ENCODE measurements around the gene TRMT10B. TPM values are rescaled to one million over a fixed set of nuclear protein-coding genes. Genes with fewer than 3 reads are reported as not detected.
A peak's percentile ranks its signal among the peaks of the same experiment; 100 is the strongest.
"Not testable (repeated sequence)": the region's sequence is repeated elsewhere in the genome, so short reads cannot be mapped to it uniquely, and the experiment has no call there.

TRMT10B gene
- total RNA-seq, 6 experiments from 2014 or later: 2.1 to 3.1 (median 2.6) TPM

GRCh38 chr9:37751186-37751585 is 2.4 kb upstream of the TRMT10B start:
- Mint-ChIP-seq H3K27ac (no peak overlapping the region), H3K4me1 (ENCODE audit: low read depth) (peaks cover 28% of the 10 kb centered on the region), H3K9me3 (peaks cover 6% of the 10 kb centered on the region; the same call in 1 of the 2 replicates), H3K36me3 (ENCODE audit: low read depth) (peaks cover 9% of the 10 kb centered on the region), H3K4me3 (no peak overlapping the region), H3K27me3 (ENCODE audit: insufficient read depth) (peaks cover 3% of the 10 kb centered on the region)
- no peak for TF ChIP-seq CTCF (IDR thresholded peaks at IDR 0.05)
- DNase-seq: no peak

- peaks cover 26% of the 10 kb centered on the region for H3K4me1 Mint-ChIP-seq (ENCODE audit: low read depth)
- H3K27me3 Mint-ChIP-seq (ENCODE audit: insufficient read depth); H3K4me3 Mint-ChIP-seq; H3K27ac Mint-ChIP-seq; H3K36me3 Mint-ChIP-seq (ENCODE audit: low read depth); H3K9me3 Mint-ChIP-seq; DNase-seq: not testable (repeated sequence)
Observed at GRCh38 chr9:37751704-37752103, 1.9 kb upstream of the TRMT10B start.

- H3K36me3 Mint-ChIP-seq (ENCODE audit: low read depth); DNase-seq; H3K27ac Mint-ChIP-seq; H3K27me3 Mint-ChIP-seq (ENCODE audit: insufficient read depth); H3K9me3 Mint-ChIP-seq; H3K4me3 Mint-ChIP-seq: not testable (repeated sequence)
- H3K4me1 Mint-ChIP-seq (ENCODE audit: low read depth): peaks cover 22% of the 10 kb centered on the region
Observed at GRCh38 chr9:37752112-37752511, 1.5 kb upstream of the TRMT10B start.

GRCh38 chr9:37752642-37753488 is 740 bp upstream of the TRMT10B start:
- Mint-ChIP-seq H3K27me3 (ENCODE audit: insufficient read depth) (peaks cover 3% of the 10 kb centered on the region), H3K4me3 (peak overlapping the region; percentile 89), H3K4me1 (ENCODE audit: low read depth) (peaks cover 14% of the 10 kb centered on the region), H3K36me3 (ENCODE audit: low read depth) (peaks cover 9% of the 10 kb centered on the region), H3K9me3 (peaks cover 6% of the 10 kb centered on the region; the same call in 1 of the 2 replicates), H3K27ac (no peak overlapping the region)
- TF ChIP-seq CTCF (IDR thresholded peaks at IDR 0.05): no peak
- no peak for DNase-seq

GRCh38 chr9:37758747-37759146 is 5.1 kb downstream of the TRMT10B start:
- H3K27ac Mint-ChIP-seq: no peak overlapping the region
- peaks cover 8% of the 10 kb centered on the region for H3K36me3 Mint-ChIP-seq (ENCODE audit: low read depth)
- peaks cover 3% of the 10 kb centered on the region for H3K27me3 Mint-ChIP-seq (ENCODE audit: insufficient read depth)
- H3K4me1 Mint-ChIP-seq (ENCODE audit: low read depth): peaks cover 33% of the 10 kb centered on the region
- no peak for TF ChIP-seq CTCF (IDR thresholded peaks at IDR 0.05)
- no peaks in the 10 kb centered on the region for H3K9me3 Mint-ChIP-seq
- no peak for DNase-seq
- H3K4me3 Mint-ChIP-seq: no peak overlapping the region

GRCh38 chr9:37760416-37761161 is 7.0 kb downstream of the TRMT10B start:
- 0 out of 2 replicates have a peak, but pooled peaks have one; percentile 10 for TF ChIP-seq CTCF (IDR thresholded peaks at IDR 0.05)
- Mint-ChIP-seq H3K27me3 (ENCODE audit: insufficient read depth) (no peaks in the 10 kb centered on the region; the same call in 1 of the 2 replicates), H3K4me1 (ENCODE audit: low read depth) (peaks cover 22% of the 10 kb centered on the region), H3K4me3 (peak overlapping the region; percentile 65; the same call in 1 of the 2 replicates), H3K9me3 (no peaks in the 10 kb centered on the region), H3K36me3 (ENCODE audit: low read depth) (peaks cover 8% of the 10 kb centered on the region), H3K27ac (peak overlapping the region; percentile 86)
- DNase-seq: peak; percentile 70

Data from HFFc6 (cell line).